C4-2B (cell line): ENCODE results near the gene LSM11.

ENCODE experiments used
- CTCF ChIP-seq: fragments of 450-650 bp; conservative IDR thresholded peaks from 2 replicates; pipeline ENCODE4 v1.5.1; 2017; ENCODE audit warnings: mild to moderate bottlenecking
- ZFX ChIP-seq: fragments of 450-650 bp; IDR thresholded peaks from 2 replicates; pipeline ENCODE4 v1.6.1; 2017

- no peak for TF ChIP-seq CTCF
- TF ChIP-seq ZFX: no peak
Measured at GRCh38 chr5:157721159-157721558, 22.4 kb upstream of the LSM11 start.
